Stomach (tissue), 9 donors: ENCODE results near the gene PRPF6. TPM values are rescaled to one million over a fixed set of nuclear protein-coding genes. Genes with fewer than 3 reads are reported as not detected.

Experiments
- DNase-seq, 2 donors: peaks; one replicate each; pipeline versions ENCODE4 v3.0.0 to v3.0.0-alpha.2; 2013 to 2019
- H3K27ac ChIP-seq, 5 donors: fragments of 200-600 bp in 4 of 5; sonication (generic) in 4 of 5; one replicate each; pipeline ENCODE4 v1.5.1; 2013 to 2019; ENCODE audit warnings: mild to moderate bottlenecking in 1 of 5, moderate library complexity in 1 of 5
- H3K27me3 ChIP-seq, 3 donors: fragments of 200-600 bp; sonication (generic); one replicate each; pipeline ENCODE4 v1.5.1; 2017 to 2019; ENCODE audit warnings: mixed run types in 1 of 3
- H3K36me3 ChIP-seq, 4 donors: fragments of 200-600 bp; sonication (generic); 1 replicate in 3 of 4; 2 replicates in 1 of 4; pipeline ENCODE4 v1.5.1; 2016 to 2019
- H3K4me1 ChIP-seq, 4 donors: fragments of 200-600 bp; sonication (generic); one replicate each; pipeline ENCODE4 v1.5.1; 2016 to 2019
- H3K4me3 ChIP-seq, 4 donors: fragments of 200-600 bp; sonication (generic) in 3 of 4; one replicate each; pipeline ENCODE4 v1.5.1; 2016 to 2019; ENCODE audit warnings: mild to moderate bottlenecking in 1 of 4
- H3K9me3 ChIP-seq, 4 donors: fragments of 200-600 bp; sonication (generic); one replicate each; pipeline ENCODE4 v1.5.1; 2016 to 2019
- EP300 ChIP-seq: sonication (generic); formaldehyde crosslinking; IDR thresholded peaks from one replicate; pipeline ENCODE4 v1.6.1; 2017; ENCODE audit warnings: antibody characterized with exemption
- POLR2A ChIP-seq, 4 donors: fragments of 450-650 bp; IDR thresholded peaks; one replicate each; pipeline ENCODE4 v1.6.1; 2016; ENCODE audit warnings: antibody characterized with exemption in 4 of 4, control low read depth in 2 of 4, mild to moderate bottlenecking in 1 of 4, moderate library complexity in 1 of 4
- POLR2AphosphoS5 ChIP-seq, 3 donors: sonication (generic); formaldehyde crosslinking; IDR thresholded peaks; one replicate each; pipeline ENCODE4 v1.6.1; 2016; ENCODE audit warnings: antibody characterized with exemption in 3 of 3
- WGBS, 5 donors: extraction: QIAGEN DNeasy Blood & Tissue Kit in 3 of 5; methylation state at CpG; one replicate each; pipeline versions ENCODE4 v1.1.5 to v1.1.7; 2013 to 2018; 5-methylcytosine and 5-hydroxymethylcytosine counted together
- intact Hi-C: fragments of 100-400 bp; cut with DNase I; formaldehyde crosslinking; loops from one replicate; pipeline ENCODE4 v1.15.1; 2023; ENCODE audit warnings: low total_unique reads
- polyA plus RNA-seq, 3 donors: library from polyadenylated mRNA; stranded (reverse); fragments of 200-250 nt; gene quantifications; one replicate each; pipeline ENCODE4 v1.2.3, GENCODE V29; 2013
- total RNA-seq, 5 donors: library from RNA; depleted of rRNA; stranded (reverse); fragments of >200 nt; gene quantifications; one replicate each; pipeline versions ENCODE4 v1.1.0 to v1.2.3, GENCODE V29; 2014 to 2016
- TF ChIP-seq, protein P1 (sequence below), 7 experiments: fragments of 450-650 bp in 4 of 7; fragments of 200-600 bp in 3 of 7; sonication (generic) in 3 of 7; IDR thresholded peaks; one replicate each; pipeline ENCODE4 v1.5.1; 2016 to 2019; ENCODE audit warnings: antibody characterized with exemption in 7 of 7, control low read depth in 2 of 7, mild to moderate bottlenecking in 1 of 7
- donor health status: healthy with polysubstance abuse.
- donor health status: Bipolar disorder and iron deficiency.
- donor health status: healthy.

PRPF6 gene
- total and polyA plus RNA-seq, 8 donors, result 27.0 to 67.4 (median 39.6) TPM

DNA sequence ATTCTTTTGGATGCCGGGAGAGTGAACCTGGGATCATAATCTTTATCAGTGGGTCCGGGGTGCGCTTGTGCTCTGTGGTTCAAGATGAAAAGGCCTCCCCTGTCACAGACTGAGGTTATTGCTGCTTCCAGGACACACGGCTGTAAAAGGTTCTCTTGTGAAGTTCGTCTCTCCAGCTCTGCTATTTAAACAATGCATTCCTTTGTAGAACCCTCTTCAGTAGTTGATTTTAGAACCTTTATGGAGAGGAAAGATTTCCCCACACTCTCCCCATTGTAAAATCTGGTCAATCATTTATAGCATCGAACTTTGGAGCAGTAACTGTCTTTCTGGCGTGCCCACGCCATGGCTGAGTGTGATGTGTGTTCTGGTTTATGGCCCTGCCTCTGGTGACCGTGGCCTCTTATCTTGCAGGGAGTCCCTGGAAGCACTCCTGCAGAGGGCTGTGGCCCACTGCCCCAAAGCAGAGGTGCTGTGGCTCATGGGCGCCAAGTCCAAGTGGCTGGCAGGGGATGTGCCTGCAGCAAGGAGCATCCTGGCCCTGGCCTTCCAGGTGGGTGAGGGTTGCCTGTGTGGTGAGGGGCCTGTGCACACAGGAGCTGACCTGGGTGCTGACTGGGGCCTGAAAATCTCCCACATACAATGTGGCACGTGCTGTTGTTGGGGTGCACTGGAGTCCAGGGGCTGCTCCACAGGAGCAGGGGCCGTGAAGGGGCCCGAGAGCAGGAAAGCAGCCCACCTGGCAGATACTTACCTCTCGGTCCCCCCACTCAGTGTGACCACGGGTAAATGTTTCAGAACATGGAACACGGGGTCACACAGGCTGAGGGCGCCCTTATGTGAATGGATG, 43.4 kb downstream of the PRPF6 start:
- Histone ChIP-seq H3K27ac (no peak overlapping the region), H3K36me3 (peaks cover 95 to 100% (median 100%) of the 10 kb centered on the region in 4 donors), H3K9me3 (no peaks in the 10 kb centered on the region), H3K27me3 (no peaks in the 10 kb centered on the region), H3K4me1 (peaks cover 0 to 20% (median 0%) of the 10 kb centered on the region in 4 donors), H3K4me3 (no peak overlapping the region)
- 87 to 95% (median 93%) methylated on average over 15 to 17 of the region's 17 CpGs for WGBS, 5 donors
- intact Hi-C loops, result no loop called here
- TF ChIP-seq EP300, result no peak
- no peak for DNase-seq

DNA sequence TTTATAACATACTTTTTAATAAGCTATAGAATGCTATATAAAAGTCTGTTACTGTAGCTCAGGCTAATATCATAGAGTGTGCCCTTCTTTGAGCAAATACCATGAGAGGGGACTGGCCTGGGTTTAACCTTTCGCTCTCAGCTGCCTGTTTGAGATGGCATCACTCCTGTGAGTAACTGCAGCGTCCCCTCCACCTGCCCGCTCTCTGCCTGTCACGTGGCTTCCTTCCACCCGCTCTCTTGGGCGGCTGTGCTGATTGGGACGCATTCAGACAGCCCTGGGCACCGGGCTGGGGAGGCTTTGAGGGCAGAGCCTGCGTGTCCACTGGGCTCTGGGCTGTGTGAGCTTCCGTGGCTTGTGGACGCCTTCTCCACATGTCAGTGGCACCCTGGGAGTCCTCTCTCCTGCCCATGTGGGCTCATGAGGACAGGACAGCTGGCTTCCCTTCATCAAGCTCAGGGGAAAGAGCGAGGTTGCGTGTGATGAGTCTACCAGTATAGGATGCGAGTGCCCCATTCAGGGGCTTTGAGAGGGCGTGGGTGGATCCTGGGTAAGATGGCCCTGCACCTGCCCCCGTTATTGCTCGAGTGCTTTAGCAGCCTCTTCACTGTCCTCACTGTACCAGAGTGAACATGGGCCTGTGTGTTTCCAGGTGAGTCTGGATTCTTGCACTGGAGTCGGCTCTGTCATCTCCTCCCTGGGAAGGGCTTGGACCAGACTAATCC, 44.3 kb downstream of the PRPF6 start:
- Histone ChIP-seq H3K4me3 (no peak overlapping the region), H3K27me3 (no peaks in the 10 kb centered on the region), H3K9me3 (no peaks in the 10 kb centered on the region), H3K4me1 (peaks cover 0 to 26% (median 7%) of the 10 kb centered on the region in 4 donors), H3K36me3 (peaks cover 93 to 100% (median 100%) of the 10 kb centered on the region in 4 donors), H3K27ac (no peak overlapping the region)
- TF ChIP-seq, protein P1, sequence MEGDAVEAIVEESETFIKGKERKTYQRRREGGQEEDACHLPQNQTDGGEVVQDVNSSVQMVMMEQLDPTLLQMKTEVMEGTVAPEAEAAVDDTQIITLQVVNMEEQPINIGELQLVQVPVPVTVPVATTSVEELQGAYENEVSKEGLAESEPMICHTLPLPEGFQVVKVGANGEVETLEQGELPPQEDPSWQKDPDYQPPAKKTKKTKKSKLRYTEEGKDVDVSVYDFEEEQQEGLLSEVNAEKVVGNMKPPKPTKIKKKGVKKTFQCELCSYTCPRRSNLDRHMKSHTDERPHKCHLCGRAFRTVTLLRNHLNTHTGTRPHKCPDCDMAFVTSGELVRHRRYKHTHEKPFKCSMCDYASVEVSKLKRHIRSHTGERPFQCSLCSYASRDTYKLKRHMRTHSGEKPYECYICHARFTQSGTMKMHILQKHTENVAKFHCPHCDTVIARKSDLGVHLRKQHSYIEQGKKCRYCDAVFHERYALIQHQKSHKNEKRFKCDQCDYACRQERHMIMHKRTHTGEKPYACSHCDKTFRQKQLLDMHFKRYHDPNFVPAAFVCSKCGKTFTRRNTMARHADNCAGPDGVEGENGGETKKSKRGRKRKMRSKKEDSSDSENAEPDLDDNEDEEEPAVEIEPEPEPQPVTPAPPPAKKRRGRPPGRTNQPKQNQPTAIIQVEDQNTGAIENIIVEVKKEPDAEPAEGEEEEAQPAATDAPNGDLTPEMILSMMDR (IDR thresholded peaks at IDR 0.05), result no peak
- TF ChIP-seq POLR2A (IDR thresholded peaks at IDR 0.05), result no peak
- TF ChIP-seq POLR2AphosphoS5 (IDR thresholded peaks at IDR 0.05), result no peak
- no peak for TF ChIP-seq EP300
- intact Hi-C loops, result no loop called here
- WGBS, 5 donors, result 94 to 97% (median 95%) methylated on average over 17 to 18 of the region's 18 CpGs
- no peak for DNase-seq

DNA sequence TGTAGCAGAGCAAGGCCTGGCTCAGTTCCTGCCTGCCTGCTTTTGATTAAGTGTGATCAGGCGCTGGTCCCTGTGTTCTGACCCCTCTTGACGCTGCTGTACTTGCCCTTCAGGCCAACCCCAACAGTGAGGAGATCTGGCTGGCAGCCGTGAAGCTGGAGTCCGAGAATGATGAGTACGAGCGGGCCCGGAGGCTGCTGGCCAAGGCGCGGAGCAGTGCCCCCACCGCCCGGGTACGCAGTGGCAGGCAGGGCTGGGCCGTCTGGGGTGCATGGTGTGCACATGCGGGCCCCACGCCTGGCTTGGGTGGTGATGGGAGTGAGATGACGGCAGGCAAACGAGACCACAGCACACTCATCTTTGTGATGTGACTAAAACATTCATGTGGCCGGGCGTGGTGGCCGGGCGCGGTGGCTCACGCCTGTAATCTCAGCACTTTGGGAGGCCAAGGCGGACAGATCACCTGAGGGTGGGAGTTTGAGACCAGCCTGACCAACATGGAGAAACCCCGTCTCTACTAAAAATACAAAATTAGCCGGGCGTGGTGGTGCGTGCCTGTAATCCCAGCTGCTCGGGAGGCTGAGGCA, 45.0 kb downstream of the PRPF6 start:
- intact Hi-C loops, result no loop called here
- H3K4me3 ChIP-seq, result no peak overlapping the region
- H3K27ac ChIP-seq, result no peak overlapping the region
- H3K36me3 ChIP-seq, result peaks cover 92 to 100% (median 100%) of the 10 kb centered on the region in 4 donors
- 95 to 98% (median 97%) methylated on average over 28 to 29 of the region's 29 CpGs for WGBS, 5 donors
- no peak for DNase-seq
- H3K9me3 ChIP-seq, result no peaks in the 10 kb centered on the region
- TF ChIP-seq EP300 (no peak), POLR2AphosphoS5 (IDR thresholded peaks at IDR 0.05) (no peak), POLR2A (IDR thresholded peaks at IDR 0.05) (no peak)
- TF ChIP-seq, protein P1 (IDR thresholded peaks at IDR 0.05), result no peak
- peaks cover 0 to 33% (median 12%) of the 10 kb centered on the region in 4 donors for H3K4me1 ChIP-seq
- no peaks in the 10 kb centered on the region for H3K27me3 ChIP-seq

DNA sequence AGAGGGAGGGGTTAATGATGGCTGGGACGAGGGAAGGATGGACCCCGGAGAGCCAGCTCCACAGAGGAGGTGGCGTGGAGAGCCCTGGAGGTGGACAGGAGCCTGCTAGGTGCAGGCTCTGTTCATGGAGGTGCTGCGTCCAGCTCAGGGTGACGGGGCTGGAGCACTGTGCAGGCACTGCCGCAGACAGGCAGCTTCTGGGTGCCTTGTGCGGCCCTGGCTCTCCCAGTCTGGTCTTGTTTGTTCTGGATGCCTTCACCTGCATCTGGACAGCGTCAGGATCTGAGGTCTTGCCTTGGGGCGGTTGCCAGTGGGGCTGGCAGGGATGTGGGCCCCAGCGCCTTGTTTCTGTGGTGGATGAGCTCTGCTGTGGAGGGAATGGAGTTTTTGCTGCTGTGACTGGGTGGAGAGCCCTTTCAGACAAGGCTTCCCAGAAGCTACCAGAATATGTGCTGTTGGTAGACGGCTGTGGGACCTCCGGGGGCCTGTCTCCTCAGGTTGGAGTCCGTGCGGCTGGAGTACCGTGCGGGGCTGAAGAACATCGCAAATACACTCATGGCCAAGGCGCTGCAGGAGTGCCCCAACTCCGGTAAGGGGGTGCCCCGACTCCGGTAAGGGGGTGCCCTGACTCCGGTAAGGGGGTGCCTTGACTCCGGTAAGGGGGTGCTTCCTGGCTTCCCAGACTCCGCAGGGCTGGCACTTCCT, 47.2 kb downstream of the PRPF6 start:
- WGBS, 5 donors, result 90 to 94% (median 94%) methylated on average over 22 to 24 of the region's 24 CpGs
- Histone ChIP-seq H3K27me3 (no peaks in the 10 kb centered on the region), H3K27ac (peak overlapping the region in 1 of 5 donors; percentile 29), H3K4me1 (peaks cover 0 to 35% (median 13%) of the 10 kb centered on the region in 4 donors), H3K36me3 (peaks cover 87 to 100% (median 99%) of the 10 kb centered on the region in 4 donors), H3K9me3 (no peaks in the 10 kb centered on the region), H3K4me3 (no peak overlapping the region)
- no peak for DNase-seq
- intact Hi-C loops, result no loop called here
- peak; percentile 49 for TF ChIP-seq EP300
- TF ChIP-seq, protein P1 (IDR thresholded peaks at IDR 0.05), result no peak
- peak; percentile 25 to 74 (median 49) for TF ChIP-seq POLR2AphosphoS5 (IDR thresholded peaks at IDR 0.05)
- no peak for TF ChIP-seq POLR2A (IDR thresholded peaks at IDR 0.05)
